Stomach smooth muscle (tissue), 2 donors: ENCODE measurements around the gene TOPORS.
"Not testable (repeated sequence)": the region's sequence is repeated elsewhere in the genome, so short reads cannot be mapped to it uniquely, and the experiment has no call there.

Experiments
- H3K27ac ChIP-seq: one replicate; pipeline ENCODE4 v1.7.0; 2013; ENCODE audit warnings: mild to moderate bottlenecking, low read length, inconsistent platforms
- H3K27me3 ChIP-seq, 2 donors: one replicate each; pipeline ENCODE4 v1.7.0; 2013; ENCODE audit warnings: low read length in 2 of 2; ENCODE audit not compliant: insufficient read depth in 2 of 2, control insufficient read depth in 1 of 2
- H3K36me3 ChIP-seq, 2 donors: one replicate each; pipeline ENCODE4 v1.7.0; 2013; ENCODE audit warnings: low read length in 2 of 2; ENCODE audit not compliant: control insufficient read depth in 2 of 2, insufficient read depth in 2 of 2
- H3K4me1 ChIP-seq: one replicate; pipeline ENCODE4 v1.7.0; 2013; ENCODE audit warnings: low read length; ENCODE audit not compliant: control insufficient read depth, insufficient read depth
- H3K4me3 ChIP-seq, 2 donors: one replicate each; pipeline ENCODE4 v1.7.0; 2013; ENCODE audit warnings: low read length in 2 of 2
- H3K9ac ChIP-seq, 2 donors: one replicate each; pipeline ENCODE4 v1.7.0; 2013; ENCODE audit warnings: low read length in 2 of 2, mild to moderate bottlenecking in 1 of 2
- H3K9me3 ChIP-seq, 2 donors: one replicate each; pipeline ENCODE4 v1.7.0; 2013; ENCODE audit warnings: low read length in 2 of 2; ENCODE audit not compliant: control insufficient read depth in 2 of 2
- donor health status: healthy.
- donor health status: Pancreatic carcinoma.

TOPORS gene

GRCh38 chr9:32565967-32566366 lies 13.6 kb upstream of the TOPORS start:
- H3K9ac ChIP-seq: no peak overlapping the region
- peaks cover 16 to 20% of the 10 kb centered on the region in 2 donors for H3K36me3 ChIP-seq
- H3K27me3 ChIP-seq: no peaks in the 10 kb centered on the region
- no peaks in the 10 kb centered on the region for H3K9me3 ChIP-seq
- no peak overlapping the region for H3K27ac ChIP-seq
- no peak overlapping the region for H3K4me3 ChIP-seq
- no peaks in the 10 kb centered on the region for H3K4me1 ChIP-seq

GRCh38 chr9:32558408-32558934 lies 6.1 kb upstream of the TOPORS start:
- Histone ChIP-seq H3K36me3 (peaks cover 0 to 3% of the 10 kb centered on the region in 2 donors), H3K4me3 (no peak overlapping the region), H3K27ac (no peak overlapping the region), H3K9me3 (no peaks in the 10 kb centered on the region), H3K4me1 (no peaks in the 10 kb centered on the region), H3K9ac (no peak overlapping the region), H3K27me3 (no peaks in the 10 kb centered on the region)

- Histone ChIP-seq H3K9ac (no peak overlapping the region), H3K27me3 (no peaks in the 10 kb centered on the region), H3K9me3 (no peaks in the 10 kb centered on the region), H3K36me3 (peaks cover 0 to 3% of the 10 kb centered on the region in 2 donors), H3K4me3 (no peak overlapping the region), H3K27ac (no peak overlapping the region), H3K4me1 (peaks cover 11% of the 10 kb centered on the region)
These were observed 2.2 kb upstream of the TOPORS start for GRCh38 chr9:32554591-32554990.

GRCh38 chr9:32554107-32554506 lies 1.7 kb upstream of the TOPORS start:
- H3K9ac ChIP-seq: no peak overlapping the region
- no peaks in the 10 kb centered on the region for H3K9me3 ChIP-seq
- H3K4me3 ChIP-seq: no peak overlapping the region
- H3K4me1 ChIP-seq: peaks cover 11% of the 10 kb centered on the region
- H3K36me3 ChIP-seq: peaks cover 0 to 3% of the 10 kb centered on the region in 2 donors
- H3K27ac ChIP-seq: no peak overlapping the region
- no peaks in the 10 kb centered on the region for H3K27me3 ChIP-seq

- Histone ChIP-seq H3K9me3 (no peaks in the 10 kb centered on the region), H3K4me3 (peak overlapping the region; percentile 75 to 92), H3K36me3 (peaks cover 0 to 3% of the 10 kb centered on the region in 2 donors), H3K4me1 (peaks cover 11% of the 10 kb centered on the region), H3K9ac (peak overlapping the region; percentile 70 to 90), H3K27ac (peak overlapping the region; percentile 94), H3K27me3 (no peaks in the 10 kb centered on the region)
These were observed 922 bp downstream of the TOPORS start for GRCh38 chr9:32551276-32552051.

GRCh38 chr9:32550562-32551275 lies 1.7 kb downstream of the TOPORS start:
- peak overlapping the region; percentile 70 to 90 for H3K9ac ChIP-seq
- peak overlapping the region; percentile 94 for H3K27ac ChIP-seq
- peaks cover 11% of the 10 kb centered on the region for H3K4me1 ChIP-seq
- H3K4me3 ChIP-seq: peak overlapping the region; percentile 75 to 92
- no peaks in the 10 kb centered on the region for H3K9me3 ChIP-seq
- H3K27me3 ChIP-seq: no peaks in the 10 kb centered on the region
- H3K36me3 ChIP-seq: peaks cover 0 to 3% of the 10 kb centered on the region in 2 donors

- Histone ChIP-seq H3K4me1 (peaks cover 11% of the 10 kb centered on the region), H3K4me3 (peak overlapping the region; percentile 75 to 92), H3K9ac (peak overlapping the region; percentile 70 to 81), H3K27me3 (no peaks in the 10 kb centered on the region), H3K36me3 (peaks cover 0 to 3% of the 10 kb centered on the region in 2 donors), H3K9me3 (no peaks in the 10 kb centered on the region), H3K27ac (peak overlapping the region; percentile 94)
These were observed 2.2 kb downstream of the TOPORS start for GRCh38 chr9:32550150-32550561.

- not testable (repeated sequence) for H3K27ac ChIP-seq, H3K9ac ChIP-seq, H3K4me3 ChIP-seq, H3K9me3 ChIP-seq, H3K27me3 ChIP-seq, H3K36me3 ChIP-seq
- peaks cover 11% of the 10 kb centered on the region for H3K4me1 ChIP-seq
These were observed 4.2 kb downstream of the TOPORS start for GRCh38 chr9:32548213-32548612.

GRCh38 chr9:32545884-32546283 lies 6.5 kb downstream of the TOPORS start:
- no peak overlapping the region for H3K4me3 ChIP-seq
- H3K27ac ChIP-seq: no peak overlapping the region
- no peak overlapping the region for H3K9ac ChIP-seq
- peaks cover 15 to 21% of the 10 kb centered on the region in 2 donors for H3K36me3 ChIP-seq
- H3K27me3 ChIP-seq: no peaks in the 10 kb centered on the region
- H3K9me3 ChIP-seq: no peaks in the 10 kb centered on the region
- H3K4me1 ChIP-seq: peaks cover 8% of the 10 kb centered on the region

- H3K9ac ChIP-seq: no peak overlapping the region
- H3K4me1 ChIP-seq: no peaks in the 10 kb centered on the region
- peaks cover 15 to 21% of the 10 kb centered on the region in 2 donors for H3K36me3 ChIP-seq
- H3K4me3 ChIP-seq: no peak overlapping the region
- H3K27me3 ChIP-seq: no peaks in the 10 kb centered on the region
- H3K9me3 ChIP-seq: no peaks in the 10 kb centered on the region
- H3K27ac ChIP-seq: no peak overlapping the region
These were observed 9.3 kb downstream of the TOPORS start for GRCh38 chr9:32543047-32543446.
